HG03571 (cell line): ENCODE data around the gene TGFBR2.

Source experiments
- ATAC-seq: cut with Tn5 transposase; IDR thresholded peaks from one replicate; pipeline ENCODE4 v1.9.1; 2021; ENCODE audit not compliant: unreplicated experiment

TGFBR2 gene

DNA sequence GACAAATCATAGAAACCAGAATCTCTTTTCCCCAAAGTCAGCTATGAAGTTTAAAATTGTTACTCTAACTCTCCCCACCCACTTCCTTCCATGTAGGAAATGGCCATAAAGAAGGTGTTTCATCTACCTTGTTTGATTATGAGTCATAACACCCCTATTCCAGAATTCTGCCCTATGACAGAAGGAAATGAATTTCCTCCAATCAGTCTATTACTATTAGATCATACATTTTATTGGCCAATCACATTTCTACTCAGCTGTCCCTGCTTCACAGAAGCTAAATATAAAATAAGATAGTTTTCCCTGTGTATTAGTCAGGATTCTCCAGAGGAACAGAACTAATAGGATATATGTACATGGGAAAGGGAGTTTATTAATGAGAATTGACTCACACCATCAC is 102.1 kb downstream of the TGFBR2 start:
- ATAC-seq = no peak

DNA sequence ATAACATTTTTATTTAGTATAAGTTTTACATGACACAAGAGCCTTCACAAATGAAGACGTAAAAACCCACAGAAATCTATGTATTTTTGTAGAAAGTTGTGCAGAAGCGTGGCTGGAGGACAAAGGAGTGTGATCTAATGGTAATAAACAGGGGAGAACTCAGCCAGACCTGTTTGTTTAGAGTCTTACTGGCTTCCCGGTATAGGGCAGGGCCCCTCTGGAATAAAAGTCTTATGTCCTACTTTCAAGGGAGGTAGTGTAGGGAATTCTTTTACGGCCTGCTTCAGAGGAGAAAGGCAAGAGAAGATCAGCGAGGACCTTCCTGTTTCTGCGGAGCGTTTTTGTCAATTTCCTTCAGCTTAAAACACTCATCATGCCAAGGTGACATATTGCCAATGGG is 103.6 kb downstream of the TGFBR2 start:
- ATAC-seq = no peak

DNA sequence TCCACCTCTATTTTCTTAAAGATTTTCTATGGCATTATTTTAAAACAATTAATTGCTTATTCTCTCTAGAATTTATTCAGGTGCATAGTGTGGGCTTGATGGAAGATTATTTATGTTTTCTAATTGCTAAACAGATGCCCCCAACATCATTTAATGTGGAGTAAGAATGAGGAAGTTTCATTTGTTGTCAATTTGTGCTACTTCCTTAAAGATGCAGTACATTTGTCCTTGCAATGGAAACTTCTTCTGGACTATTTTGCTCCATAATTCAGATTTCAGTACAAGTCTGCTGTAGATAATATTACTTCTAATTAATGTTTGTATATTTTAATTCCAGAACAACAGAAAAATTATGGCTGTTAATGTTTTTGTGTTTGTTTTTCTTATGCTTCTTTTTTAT is 104.8 kb downstream of the TGFBR2 start:
- ATAC-seq = no peak

DNA sequence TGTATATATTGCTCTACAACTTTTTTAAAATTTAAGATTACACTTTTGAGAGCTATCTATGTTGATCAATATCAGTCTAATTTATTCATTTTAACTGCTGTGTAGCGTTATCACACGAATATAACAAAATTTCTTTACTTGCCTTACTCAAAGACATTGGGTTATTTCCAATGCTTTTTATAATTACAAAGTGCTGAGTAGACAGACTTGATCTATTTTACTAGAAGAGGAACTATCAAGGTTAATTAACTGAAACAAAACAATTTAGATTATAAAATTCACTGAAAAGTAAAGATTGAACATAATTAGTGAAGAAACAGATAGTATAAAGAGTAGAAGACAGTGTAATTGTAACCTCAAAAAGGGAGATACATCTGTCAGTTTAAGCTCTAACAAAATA is 105.5 kb downstream of the TGFBR2 start:
- no peak for ATAC-seq

DNA sequence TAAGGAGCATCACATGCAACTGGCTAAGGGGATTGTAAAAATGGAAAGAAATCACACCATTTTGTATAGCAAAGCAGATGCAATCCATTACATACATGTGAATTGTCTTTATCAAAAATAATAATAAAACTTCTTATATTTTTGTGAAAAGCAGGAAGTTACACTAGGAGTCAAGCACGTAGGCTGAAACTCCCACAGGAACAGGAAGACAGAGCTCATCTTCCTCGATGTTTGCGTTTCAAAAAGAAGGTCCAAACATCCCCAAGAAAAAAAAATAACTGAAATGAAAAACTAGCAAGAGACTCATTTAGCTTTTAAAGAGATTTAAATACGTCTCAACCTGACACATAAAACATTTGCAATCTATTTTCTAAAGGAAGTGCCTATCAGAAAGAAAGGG is 106.6 kb downstream of the TGFBR2 start:
- ATAC-seq = no peak

DNA sequence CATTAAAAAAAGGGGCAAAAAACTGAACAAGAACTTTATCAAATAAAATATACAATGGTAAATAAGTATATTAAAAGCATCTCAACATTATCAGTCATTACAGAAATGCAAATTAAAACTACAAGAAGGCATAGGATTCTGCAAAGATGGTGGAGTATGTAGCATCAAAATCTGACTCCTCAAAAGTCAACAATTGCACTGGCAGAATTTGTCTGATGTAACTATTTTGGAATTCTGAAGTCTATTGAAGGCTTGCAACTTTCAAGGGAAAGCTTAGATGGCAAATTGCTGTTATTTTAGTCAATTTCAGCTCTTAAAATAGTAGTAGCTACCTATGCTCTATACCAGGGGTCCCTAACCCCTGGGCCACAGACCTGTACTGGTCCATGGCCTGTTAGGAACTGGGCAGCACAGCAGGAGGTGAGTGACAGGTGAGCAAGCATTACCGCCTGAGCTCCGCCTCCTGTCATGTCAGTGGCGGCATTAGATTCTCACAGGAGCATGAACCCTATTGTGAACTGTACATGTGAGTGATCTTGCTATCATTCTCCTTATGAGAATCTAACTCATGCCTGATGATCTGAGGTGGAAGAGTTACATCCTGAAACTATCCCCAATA is 107.6 kb downstream of the TGFBR2 start:
- no peak for ATAC-seq

DNA sequence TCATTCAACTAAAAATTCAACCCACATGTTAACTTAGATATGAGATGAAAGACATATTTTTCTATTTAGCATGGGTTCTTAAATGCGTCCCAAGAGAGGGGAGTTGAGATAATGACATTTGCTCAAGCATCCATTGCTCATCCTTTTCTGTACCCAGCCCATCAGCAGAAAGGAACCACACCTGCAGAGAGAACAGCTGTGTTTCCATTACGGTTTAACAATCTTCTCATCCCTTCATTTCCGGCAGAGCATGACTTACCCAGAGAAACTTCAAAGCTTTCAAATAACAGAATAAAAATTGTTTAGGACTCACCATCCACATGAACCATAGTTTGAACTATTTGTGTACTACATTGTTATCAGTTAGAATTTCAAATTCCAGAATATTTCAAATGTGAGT is 113.1 kb downstream of the TGFBR2 start:
- no peak for ATAC-seq

DNA sequence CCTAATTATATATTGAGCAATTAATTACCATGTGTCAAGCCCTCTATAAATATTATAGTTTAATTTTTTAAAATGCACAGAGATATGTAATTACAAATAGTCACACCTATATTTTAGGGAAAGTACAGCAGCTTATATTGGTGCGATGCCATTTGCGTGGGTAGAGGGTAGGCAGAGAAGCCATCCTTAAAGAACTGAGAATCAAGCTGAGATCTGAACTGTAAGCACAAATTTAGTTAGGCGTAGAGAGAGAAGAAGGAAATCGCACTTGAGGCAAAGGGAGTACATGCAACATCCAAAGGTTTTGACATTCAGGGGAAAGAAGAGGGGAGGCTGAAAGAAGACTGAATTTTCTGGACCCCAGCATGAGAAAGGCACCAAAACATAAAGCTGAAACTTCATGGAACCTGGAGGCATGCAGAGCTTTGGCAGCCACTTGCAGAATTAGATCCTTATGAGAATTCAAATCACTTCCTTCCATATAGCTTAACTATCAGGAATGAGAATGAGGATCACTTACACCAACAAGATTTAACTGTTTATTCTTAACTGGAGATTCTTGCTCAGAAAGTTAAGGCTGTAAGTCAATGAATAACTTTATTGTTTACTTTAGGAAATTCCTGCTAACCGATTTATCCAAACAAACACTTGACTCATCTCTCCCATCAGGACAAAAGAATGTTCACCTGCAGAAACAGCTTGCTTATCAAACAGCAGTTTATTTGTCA is 114.3 kb downstream of the TGFBR2 start:
- no peak for ATAC-seq

DNA sequence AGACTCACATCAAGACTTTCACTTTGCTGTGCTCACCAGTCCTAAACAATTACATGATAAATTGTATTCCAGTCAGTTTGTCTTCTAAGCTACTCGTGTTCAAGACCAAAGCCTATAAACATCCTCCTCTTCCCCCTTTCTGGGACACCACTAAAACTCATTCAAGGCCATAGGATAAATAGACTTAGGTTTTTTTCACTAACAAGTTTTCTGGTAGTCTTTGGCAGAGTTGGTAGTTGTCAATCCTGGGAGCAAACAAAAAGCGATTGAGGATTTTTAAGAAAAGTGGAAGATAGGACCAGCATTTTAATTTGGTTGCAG is 114.9 kb downstream of the TGFBR2 start:
- no peak for ATAC-seq

DNA sequence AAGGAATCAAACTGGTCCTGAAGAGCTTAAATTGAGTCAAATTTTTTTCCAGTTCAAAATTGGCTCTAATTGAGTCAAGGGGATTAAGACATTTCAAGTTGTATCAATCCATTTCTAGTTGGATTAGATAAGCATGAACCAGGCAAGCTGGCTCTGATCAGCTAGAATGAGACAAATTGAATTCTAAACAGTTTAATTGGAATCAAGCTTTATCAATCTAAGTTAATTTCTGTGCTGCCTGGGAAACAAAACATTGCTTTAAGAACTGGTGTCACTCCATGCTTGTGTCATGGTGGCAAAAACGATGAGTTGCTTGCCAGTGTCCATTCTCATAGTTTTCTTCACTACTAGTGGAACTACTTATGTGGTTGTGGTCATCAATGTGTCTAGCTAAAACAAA is 116.8 kb downstream of the TGFBR2 start:
- ATAC-seq = no peak

DNA sequence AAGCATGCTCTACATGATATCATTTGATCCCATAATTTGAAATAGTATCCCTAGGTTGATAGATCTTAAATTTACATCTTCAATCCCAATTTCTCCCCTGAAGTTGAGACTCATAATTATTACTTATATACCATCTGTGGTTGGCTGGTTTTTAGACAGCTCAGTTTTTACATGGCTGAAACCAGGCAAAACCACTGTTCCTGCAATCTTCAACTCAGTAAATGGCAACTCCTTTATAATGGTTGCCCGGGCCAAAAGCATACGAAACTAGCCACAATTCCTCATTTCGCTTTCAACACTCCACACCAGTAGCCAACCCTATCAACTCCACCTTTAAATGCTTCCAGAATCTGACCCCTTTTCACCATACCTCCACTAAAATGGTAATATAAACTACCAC is 118.5 kb downstream of the TGFBR2 start:
- no peak for ATAC-seq

DNA sequence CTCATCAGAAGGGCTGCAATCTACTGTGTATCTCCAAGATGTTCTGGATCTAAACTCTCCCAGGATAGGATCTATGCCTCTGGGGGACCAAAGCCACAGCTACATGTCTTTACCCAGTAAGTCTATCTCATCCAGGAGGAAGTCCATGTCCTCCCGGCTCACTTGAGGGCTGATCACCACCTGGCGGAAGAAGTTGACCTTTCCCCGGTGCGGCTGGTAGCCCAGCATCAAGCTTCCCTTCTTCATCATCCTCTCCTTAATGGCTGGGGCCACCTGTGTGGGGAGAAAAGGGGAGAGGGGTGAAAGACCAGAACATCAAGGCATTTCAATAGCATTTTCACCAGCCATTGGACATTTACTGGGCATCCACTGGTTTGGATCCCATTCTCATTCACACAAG is 121.7 kb downstream of the TGFBR2 start:
- no peak for ATAC-seq

DNA sequence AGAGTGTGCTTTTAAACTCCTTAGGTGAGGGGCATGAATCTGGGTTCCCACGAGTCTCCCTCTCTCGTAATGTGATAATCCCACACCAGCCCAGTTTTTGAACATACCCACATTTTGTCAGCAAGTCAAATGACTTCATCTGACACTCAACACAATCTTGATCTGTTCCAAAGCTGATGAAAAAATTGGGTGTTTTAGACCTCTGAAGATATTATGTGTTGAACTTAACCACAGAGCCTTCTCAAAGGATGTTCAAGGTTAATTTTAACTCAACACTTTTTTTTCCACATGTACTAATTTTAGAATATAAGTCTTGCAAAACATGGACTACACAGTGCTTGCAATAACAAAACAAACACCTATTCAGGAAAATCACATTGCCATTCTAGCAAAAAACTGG is 123.1 kb downstream of the TGFBR2 start:
- ATAC-seq = no peak

DNA sequence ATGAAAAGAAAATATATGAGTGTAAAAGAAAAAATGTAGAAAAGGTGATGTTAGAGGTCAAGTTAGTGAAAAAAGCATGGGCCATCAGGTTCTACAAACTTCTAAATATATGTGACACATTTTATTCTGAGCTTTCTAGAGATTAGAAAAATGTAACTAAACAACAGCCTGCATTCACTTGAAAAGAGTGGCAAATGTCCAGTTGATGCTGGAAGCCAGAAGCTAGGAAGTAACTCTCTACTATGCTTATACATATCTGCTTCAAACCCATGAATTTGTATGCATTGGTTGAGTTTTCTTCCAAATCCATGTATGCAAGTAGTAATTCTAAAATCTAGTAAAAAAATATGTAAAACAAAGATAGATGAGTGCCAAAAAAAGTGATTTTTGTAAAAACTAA is 123.5 kb downstream of the TGFBR2 start:
- ATAC-seq = no peak

DNA sequence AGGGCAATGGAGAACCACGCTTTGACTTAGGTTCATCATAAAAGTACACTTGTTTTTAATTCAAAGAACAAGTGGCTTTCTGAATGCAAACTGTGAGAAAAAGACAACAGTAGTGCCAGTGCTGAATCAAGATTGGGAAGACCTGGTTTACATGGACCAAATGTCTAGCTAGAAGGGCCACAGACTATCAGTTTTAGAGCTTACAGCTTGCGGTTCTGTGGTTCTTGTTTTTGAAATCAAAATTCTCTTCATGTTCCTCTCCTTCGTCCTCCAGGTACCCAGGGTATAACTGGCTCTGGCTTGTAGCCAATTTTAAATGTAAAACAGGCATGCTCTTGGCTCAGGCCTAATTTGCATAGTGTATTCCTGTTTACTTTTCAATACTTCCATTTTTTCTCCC is 124.6 kb downstream of the TGFBR2 start:
- no peak for ATAC-seq

DNA sequence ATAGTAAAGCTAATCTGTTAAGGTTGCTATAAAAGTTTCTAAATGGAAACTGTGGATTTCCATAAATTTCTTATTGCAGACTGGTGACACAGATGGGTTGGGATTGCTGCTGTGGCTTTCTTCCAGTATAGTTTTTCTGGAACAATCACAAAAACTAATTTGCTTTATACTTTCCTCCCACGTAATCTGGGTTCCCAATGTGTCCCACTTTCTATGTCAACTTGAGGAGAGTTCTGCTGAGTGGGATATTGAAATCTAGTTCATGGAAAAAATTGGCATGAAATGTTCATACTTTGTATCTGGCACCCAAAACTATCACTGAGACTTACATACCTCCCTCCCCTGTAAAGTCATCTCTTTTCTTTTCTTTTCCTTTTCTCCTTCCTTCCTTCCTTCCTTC is 126.8 kb downstream of the TGFBR2 start:
- ATAC-seq = no peak

DNA sequence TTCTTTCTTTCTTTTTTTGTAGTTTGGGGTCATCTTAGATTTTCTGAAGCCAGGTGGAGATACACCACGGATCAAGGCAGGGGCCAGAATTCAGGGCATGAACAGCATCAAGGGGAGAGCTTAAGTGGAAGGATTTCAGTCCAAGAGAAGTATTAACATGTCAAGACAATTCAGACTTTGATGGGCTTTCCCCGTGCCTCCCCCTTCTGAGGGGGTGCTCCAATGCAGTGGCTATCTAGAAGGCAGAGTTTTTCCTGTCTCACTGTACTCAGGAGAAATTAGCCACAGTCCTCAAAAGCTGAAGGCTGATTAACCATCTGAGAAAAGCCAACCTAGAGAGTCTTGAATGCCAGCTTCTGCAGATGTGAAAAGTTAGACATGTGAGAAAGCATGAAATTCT is 127.3 kb downstream of the TGFBR2 start:
- ATAC-seq = no peak

DNA sequence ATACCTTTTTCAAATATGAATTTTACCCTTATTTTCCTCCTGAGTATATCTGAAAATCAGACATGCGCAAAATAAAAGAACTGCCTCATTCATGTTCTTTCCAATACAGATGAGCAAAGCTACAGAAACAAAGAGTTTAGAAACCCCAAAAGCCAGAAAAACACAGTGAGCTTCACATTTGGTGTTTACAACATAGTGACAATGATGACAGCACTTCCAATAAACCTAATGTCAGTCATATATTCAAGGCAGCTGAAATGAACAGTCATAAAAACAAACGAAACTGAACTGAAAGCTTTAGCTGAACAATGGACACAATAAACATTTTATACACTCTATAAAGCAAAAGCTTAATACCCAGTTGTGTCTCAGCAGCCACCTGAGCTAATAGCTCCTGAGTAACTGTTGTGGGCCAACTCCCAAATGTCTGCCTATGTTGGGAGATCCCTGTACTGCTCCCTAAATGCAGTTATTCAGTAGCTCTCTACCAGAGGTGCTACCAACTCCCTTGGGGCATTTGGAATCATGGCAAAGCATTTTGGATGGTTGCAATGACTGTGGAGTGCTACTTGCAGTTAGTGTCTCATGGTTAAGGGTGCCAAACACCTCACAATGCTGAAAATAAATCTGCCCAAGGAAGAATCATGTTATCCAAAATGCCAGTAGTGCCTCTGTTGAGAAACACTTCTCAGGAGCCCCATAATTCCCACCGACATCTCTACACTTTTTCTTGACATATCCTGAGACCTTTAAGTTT is 131.5 kb downstream of the TGFBR2 start:
- no peak for ATAC-seq

DNA sequence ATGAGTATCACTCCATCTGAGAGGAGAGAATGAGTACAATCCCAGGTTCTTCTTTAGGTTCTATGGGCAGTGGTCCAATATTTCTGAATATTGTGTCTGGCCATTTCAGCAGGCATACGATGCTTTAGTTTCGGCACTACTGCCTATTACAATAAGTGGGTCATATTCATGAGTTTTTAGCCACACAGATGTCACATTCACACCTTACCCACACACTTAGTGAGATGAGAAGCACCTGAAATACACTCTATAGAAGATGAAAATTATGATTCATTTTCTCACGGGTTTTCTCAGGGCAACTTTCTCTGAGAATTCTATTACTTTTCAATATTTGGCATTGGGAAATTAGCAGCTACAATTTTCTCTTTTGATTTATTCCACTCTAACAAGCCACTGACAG is 132.2 kb downstream of the TGFBR2 start:
- no peak for ATAC-seq

DNA sequence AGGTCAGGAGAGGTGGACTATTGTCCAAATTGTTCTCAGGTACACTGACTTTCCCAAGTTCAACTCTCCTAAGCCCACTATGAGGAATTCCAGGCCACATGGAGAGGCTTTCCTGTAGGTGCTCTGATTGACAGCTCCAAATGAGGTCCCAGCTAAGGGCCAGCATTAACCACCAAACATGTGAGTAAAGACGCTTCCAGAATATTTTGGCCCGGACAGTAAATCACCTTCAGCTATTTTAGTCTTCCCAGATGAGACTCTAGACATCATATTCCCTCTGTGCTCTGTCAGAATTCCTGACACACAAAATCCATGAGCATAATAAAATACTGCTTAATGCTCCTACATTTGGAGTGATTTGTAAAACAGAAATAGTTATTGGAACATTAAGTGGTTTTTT is 135.5 kb downstream of the TGFBR2 start:
- ATAC-seq = no peak

DNA sequence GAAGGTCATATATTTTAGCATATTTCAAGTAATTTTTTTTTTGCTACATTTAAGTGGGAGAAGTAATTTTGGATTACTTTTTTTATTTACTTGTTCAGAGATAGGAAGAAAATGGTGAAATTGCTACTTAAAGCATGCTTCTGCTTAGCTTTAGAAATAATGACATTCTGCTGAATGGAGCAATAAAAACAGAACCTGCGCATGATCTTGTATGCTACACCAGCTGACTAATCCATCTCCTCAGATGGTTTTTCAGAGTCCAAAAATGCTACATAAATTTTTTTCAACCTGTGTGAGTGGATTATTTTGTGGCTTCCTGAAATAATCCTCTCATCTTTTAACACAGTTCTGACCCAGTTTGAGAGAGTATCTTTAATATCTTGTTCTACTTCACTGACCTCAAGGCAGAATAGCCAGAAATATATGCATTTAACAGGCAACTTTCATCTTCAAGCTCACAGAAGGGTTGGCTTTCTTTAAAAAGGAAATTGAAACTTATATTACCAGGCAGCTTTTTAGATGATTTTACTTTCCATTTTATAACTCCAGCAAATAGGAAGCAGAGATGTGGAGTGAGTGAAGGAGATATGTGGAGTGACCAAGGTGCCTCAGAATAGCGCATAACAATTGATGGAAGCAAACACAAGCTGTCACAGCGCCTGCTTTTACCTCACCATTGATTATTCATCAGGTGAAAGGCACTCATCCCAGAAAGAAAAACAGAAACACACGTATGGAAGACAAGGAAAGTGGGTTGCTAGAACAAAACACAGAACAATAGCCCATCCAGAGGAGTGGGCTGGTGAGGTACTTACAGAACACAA is 136.6 kb downstream of the TGFBR2 start:
- no peak for ATAC-seq
